HUDEP-2 (cell line): ENCODE measurements around the gene FGFRL1.
"Not testable (repeated sequence)": the region's sequence is repeated elsewhere in the genome, so short reads cannot be mapped to it uniquely, and the experiment has no call there.

Experiments used
- DNase-seq, 76 experiments: peaks; one replicate each; lab custom pipeline; 2025; ENCODE audit not compliant: unreplicated experiment in 76 of 76; lab: John Stamatoyannopoulos, UW

Gene FGFRL1

DNA sequence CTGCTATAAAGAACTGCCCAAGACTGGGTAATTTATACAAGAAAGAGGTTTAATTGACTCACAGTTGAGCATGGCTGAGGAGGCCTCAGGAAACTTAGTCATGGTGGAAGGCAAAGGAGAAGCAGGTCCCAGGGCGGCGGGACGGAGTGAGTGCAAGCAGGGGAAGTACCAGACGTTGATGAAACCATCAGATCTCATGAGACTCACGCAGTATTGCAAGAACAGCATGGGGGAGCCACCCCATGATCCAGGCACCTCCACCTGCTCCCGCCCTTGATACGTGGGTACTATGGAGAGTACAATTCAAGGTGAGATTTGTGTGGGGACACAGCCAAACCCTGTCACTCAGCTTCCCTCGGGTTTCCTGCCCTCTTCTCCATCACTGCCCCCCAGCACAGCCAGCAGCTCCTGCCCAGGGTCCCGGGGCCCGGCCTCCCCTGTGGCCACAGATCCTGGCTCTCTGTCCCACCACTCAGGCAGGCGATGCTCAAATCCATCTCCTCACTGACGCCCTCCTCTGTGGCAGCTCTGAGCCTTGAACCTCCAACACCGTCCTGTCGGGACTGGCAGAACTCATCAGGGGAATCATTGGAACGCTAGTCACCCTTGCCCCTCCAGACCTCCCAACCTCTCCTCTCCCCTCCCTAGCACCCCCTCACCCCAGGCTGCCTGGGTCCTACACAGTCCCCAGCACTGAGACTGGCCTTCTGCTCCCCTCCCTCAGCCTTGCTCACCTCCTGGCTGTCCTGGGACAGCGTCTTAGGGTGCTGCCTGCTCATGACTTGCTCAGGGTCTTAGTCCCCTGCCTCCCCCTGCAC is 37.6 kb downstream of the FGFRL1 start:
- no peak for DNase-seq

DNA sequence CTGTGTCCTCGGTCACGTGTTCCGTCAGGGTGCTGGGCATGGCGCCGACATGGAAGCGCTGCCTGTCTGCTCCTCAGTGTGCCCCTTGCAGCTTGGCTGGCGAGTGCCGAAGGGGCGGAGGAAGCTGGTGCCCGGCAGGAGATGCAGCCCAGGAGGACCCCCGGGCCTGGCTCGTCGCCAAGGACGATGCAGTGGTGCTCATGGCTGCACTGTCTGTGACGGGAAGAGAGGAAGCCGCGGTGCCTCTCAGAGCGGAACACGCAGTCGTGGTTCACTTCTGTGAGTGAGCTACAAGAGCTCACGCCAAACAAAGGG is 38.1 kb downstream of the FGFRL1 start:
- no peak for DNase-seq

DNA sequence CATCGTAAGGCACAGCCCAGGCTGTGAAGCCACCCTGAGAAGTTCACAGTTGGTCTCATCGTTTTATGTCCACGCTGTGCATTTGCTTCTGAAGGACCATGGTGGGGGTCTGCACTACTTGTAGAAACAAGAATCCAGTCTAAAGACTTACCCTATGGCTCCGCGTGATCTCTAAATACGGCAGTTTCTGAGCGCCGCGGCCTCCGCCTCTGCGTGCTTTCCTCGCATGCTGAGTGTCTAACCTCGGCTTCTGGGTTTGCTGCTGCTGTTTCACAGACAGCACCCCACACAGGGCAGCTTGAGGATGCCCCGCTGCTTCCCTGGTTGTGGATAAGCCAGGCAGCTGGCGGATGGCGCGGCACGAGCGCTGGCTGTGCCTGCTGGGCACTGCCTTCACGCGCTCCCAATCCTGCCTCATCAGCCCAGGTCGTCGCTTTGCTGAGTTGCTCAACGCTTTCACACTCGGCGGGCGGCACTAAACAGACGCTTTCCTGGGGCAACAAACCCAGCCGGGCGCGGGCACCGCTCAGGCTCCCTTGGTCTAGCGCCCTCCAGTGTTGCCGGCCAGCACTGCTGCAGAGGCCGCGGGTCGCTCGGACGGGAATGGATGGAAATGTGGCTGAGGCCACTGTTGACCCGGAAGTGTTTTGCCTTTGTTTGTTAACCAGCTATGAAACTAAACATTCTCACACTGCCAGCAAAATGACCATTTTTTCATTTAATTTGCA is 39.2 kb downstream of the FGFRL1 start:
- DNase-seq, result no peak

DNA sequence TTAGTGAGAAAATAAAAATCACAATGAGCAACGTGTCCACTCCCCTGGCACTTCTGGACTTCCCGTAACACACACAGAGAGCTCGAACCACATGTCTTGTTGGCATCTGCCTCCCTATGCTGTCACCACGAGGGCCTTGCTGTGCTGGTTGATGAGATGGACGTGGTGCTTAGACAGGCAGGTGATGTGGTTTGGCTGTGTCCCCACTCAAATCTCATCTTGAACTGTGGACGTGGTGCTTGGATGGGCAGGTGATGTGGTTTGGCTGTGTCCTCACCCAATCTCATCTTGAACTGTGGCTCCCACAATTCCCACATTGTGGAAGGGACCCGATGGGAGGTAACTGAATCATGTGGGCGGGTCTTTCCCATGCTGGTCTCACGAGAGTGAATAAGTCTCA is 40.0 kb downstream of the FGFRL1 start:
- no peak for DNase-seq

DNA sequence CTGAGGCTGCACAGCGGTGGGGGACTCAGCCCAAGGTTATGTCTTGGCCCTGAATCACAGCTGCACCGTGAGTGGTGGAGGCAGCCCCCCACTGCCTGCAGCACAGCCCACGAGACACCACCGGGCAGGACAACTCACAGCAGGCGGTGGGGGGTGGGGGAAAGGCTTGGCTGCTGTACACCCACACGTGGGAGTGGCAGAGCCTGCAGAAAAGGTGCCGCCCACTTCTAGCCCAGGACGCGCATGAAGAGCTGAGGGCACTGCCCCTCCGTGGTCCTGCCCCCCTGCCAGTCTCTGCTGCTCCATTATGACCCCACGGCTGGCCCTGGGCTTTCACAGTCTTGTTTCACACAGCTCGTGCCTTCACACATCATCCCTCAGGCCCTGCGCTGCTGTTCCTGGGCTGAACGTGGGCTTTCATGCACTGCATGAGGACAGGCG is 40.8 kb downstream of the FGFRL1 start:
- DNase-seq, result peak in 22 of 76 experiments; percentile 10 to 51 (median 28)

DNA sequence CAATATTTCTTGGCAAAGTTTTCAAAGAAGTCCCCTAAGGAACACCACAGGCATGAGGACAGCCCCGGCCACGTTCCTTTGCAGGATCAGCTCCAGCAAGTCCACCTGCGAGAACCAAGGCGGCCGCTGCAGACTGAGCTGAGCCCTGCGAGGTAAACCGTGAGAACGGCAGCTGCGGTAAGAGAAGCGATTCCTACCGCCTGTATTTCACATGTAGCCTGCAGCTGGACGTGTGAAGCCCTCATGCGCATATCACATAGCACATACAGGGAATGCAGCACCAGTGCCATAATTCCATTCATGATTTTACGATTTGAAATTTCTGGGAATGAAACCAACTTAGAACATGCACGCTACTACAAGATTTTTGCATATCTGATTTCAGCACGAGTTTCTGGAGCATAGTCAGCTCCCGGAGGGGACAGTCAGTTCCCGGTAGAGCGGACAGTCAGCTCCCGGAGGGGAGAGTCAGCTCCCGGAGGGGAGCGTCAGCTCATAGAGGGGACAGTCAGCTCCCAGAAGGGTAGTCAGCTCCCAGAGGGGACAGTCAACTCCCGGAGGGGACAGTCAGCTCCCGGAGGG is 41.7 kb downstream of the FGFRL1 start:
- DNase-seq, result no peak

DNA sequence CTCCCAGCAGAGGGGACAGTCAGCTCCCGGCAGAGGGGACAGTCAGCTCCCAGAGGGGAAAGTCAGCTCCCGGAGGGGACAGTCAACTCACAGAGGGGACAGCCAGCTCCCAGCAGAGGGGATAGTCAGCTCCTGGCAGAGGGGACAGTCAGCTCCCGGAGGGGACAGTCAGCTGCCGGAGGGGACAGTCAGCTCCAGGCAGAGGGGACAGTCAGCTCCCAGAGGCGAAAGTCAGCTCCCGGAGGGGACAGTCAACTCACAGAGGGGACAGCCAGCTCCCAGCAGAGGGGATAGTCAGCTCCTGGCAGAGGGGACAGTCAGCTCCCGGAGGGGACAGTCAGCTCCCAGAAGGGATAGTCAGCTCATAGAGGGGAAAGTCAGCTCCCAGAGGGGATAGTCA is 42.5 kb downstream of the FGFRL1 start:
- not testable (repeated sequence) for DNase-seq

DNA sequence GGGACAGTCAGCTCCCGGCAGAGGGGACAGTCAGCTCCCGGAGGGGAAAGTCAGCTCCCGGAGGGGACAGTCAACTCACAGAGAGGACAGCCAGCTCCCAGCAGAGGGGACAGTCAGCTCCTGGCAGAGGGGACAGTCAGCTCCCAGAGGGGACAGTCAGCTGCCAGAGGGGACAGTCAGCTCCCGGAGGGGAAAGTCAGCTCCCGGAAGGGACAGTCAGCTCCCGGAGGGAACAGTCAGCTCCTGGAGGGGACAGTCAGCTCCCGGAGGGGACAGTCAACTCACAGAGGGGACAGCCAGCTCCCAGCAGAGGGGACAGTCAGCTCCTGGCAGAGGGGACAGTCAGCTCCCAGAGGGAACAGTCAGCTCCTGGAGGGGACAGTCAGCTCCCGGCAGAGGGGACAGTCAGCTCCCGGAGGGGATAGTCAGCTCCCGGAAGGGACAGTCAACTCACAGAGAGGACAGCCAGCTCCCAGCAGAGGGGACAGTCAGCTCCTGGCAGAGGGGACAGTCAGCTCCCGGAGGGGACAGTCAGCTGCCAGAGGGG is 43.3 kb downstream of the FGFRL1 start:
- not testable (repeated sequence) for DNase-seq

DNA sequence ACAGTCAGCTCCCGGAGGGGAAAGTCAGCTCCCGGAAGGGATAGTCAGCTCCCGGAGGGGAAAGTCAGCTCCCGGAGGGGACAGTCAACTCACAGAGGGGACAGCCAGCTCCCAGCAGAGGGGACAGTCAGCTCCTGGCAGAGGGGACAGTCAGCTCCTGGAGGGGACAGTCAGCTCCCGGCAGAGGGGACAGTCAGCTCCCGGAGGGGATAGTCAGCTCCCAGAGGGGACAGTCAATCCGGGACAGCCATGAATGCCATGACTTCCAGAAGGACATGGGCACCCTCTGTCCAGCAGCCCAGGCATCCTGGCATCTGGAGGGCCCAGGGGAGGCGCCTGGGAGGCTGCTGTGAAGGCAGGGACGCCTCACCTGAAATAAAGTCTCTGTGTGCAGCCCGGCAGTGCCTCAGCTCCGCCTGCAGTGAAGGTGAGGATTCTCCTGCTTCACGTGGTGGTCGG is 43.8 kb downstream of the FGFRL1 start:
- DNase-seq, result not testable (repeated sequence)

DNA sequence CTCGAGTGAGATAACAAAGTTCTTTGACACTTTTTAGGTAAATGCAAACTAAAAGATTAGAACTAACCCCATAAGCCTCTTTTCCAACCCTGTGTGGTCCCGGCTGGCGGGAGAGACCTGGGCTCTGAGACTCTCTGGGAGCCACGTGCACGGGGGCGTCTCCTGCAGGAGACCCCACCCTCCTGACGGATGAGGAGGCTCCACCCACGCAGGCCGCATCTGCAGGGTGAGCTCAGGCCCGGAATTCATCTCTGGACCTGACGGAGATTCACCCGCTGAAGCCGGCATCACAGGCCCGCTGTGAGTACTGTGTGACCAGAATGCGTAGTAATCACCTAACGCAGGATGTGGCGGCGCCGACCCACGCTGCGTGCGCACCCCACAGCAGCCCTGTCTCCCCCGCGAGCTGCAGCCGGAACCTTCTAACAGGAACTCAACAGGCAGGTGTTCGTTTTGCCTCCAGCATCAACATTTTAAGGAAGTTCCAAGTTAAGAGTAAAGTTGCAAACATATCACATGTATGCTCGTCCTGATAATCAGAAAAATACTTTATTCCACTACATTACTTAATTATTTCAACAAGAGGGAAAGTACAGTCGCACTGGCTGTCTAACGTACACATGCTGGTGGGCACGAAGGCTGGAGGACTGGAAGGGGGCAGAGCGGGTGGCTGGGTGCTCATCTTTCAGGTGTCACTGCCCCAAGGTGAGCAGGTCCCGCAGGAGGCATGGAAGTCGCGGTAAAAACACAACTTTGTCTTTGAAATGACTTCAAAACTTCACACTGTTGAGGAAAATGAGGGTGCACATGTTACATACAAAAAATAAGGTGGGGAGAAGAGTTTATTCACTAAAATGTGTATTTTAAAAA is 44.5 kb downstream of the FGFRL1 start:
- peak in 21 of 76 experiments; percentile 0 to 48 (median 25) for DNase-seq

DNA sequence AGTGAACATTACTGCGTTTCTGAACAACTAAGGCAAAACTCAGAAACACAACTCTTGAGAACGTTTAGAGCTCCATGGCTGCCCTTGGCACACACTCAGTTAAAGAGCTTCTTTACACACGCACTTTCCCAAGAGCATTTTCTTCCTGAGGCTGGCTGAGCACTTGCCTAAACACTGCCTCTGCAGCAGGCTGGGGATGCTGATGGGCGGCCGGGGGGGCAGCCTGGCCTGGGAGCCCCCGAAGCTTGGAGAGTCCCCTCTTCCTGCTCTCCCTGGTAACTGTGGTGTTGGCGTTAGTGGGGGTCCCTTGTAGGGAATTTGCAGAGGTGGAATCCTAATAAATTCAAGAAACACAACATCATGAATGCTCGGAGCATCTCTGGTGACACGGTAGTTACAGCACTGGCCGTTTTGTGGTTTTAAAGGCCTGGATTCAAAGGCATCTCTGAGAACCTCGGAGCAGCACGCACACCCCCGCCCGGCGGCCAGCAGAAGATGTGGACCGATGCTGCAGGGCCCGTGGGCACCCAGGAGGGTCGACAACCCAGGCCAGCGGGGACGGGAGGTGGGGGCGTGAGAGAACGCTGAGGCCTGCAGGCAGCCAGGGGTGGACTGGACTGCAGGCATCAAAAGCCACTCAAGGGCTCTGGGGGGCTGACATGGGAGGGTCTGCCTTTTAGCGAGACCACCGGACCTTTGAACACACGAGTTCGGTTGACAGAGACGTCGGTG is 45.4 kb downstream of the FGFRL1 start:
- DNase-seq, result no peak

DNA sequence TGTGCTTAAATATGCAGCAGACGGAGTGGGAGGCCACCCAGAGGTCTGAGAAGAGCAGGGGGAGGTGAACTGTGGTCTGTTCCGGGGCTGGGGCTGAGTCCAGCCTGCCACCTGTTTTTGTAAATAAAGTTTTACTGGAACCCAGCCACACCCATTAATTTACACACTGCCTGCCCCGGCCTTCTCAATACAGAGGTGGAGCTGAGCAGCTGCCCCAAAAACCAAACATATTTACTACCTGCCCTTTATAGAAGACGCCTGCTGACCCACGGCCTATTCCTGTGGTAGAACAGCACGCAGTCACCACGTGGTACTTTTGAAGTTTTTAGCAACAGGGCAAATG is 45.9 kb downstream of the FGFRL1 start:
- no peak for DNase-seq

DNA sequence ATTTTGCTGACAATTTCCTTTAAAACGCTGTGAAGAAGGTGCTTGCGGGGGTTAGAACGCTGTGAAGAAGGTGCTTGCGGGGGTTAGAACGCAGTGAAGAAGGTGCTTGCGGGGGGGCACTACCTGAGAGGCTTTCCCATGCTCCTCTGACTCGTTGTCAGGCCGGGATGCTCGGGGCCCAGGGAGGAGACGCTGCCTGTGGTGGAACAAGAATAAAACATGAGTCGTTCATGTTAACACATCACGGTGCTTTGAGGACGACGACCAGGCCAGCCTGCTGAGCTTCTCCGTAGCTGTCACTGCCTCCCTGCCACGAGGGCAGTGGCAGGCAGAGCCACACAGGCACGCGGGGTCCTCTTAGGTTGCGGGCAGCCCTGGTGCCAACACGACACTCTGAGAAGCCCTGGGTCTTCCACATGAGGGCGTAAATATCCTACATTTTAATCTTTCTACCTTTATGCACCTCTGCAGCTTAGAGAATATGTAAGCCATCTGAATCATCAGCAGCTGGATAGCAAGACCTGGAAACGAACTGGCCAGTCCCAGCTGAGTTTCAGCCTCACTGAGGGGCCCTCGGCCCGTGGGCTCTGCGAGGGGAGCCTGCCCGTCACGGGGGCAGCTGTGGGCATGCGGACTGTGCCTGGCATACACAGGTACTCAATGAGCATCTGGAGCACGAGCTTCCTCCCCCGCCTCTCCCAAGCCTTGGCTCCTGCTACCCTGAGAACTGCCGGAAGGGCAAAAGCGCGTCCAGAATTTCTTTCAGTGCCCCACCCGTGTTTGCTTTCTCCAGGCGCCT is 47.0 kb downstream of the FGFRL1 start:
- no peak for DNase-seq

DNA sequence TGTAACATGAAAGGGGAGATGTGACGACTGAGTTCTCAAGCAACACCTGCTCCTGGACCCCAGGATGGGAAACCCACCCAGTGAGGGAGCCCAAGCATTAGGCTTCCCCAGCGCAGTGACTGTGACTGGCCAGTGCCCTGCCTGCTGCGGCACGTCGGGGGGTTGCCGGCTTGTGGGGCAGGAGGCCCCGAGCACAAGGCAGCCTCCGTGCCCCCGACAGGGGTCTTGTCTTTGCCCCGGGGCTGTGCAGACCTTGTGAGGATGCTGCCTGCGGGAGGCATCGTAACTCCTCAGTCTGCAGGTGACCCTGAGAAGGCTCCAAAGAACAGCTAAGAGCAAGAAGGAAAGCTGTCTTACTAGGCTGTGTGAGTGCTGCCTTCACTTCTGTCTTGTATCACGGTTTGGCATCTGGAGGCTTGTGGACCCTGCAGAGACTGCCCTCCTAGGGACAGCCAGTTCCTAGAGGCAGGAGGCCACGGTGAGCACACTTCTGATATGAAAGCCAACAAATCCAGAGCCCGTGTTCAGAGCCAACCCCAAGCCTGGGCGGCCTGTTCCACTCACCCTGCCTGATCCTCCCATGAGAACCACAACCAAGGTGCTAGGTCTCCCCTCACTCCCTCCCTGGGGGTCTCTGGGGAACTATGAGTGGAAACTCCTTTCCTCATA is 47.7 kb downstream of the FGFRL1 start:
- no peak for DNase-seq

DNA sequence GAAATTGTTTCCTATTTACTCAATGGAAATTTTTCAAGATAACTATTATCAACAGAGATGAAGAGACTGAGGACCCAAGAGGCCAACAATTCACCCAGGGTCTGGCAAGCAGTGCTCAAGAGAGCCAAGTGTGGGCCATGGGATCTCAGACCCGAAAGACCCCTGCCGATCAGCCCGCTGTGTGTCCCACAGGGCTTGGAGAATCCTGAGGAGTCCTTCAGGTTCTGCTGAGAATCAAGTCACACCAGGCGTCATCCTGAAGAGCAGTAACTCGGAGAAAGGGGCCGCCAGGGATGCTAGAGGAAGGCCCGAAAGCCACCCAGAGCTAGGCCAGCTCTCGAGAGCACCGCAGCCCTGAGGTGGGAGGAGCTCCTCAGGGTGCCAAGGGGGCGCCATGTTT is 48.7 kb downstream of the FGFRL1 start:
- no peak for DNase-seq

DNA sequence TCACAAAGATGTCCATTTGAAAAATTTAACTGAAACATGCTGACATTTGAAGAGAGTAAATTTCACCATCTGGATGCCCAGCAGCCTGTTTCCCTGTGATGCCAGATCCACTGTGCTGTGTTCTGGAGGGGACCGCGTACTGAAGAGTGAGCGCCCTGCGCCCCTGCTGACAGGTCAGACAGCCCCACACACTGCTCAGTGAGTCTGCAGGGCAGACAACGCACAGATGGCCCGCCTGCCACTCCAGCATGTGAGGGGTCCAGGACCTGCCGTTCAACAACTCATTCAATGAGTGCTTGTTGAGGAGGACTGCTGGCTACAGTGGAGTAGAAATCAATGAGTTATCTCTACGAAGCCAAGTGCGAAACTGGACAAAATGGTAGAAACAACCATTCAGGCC is 49.2 kb downstream of the FGFRL1 start:
- no peak for DNase-seq

DNA sequence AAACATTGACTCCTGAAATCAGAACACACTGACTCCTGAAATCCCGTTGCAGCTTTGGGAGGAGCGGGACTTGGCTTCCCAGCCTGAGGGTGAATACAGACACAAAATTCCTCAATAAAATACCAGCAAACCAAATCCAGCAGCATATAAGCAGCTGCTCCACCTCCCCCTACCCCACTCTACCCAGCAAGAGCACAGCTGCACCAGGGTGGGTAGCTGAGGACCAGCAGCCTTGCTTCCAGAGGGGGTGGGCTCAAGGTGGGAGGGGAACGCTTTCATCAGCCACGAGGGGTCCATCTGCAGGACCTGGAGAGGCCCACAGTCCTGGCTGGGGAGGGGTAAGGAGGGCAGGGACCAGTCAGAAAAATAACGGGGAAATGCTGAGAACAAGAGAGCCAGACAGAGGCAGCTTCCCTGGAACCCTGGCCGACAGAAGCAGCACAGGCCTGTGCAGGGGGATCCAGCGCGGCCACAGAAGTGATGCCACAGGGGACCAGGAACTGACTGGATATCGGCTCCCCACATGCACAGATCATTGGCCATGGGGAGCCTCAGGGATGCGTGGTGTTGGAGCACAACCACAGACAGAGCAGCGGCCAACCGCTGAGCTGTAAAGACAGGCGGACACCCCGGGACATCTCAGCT is 49.8 kb downstream of the FGFRL1 start:
- DNase-seq, result no peak

DNA sequence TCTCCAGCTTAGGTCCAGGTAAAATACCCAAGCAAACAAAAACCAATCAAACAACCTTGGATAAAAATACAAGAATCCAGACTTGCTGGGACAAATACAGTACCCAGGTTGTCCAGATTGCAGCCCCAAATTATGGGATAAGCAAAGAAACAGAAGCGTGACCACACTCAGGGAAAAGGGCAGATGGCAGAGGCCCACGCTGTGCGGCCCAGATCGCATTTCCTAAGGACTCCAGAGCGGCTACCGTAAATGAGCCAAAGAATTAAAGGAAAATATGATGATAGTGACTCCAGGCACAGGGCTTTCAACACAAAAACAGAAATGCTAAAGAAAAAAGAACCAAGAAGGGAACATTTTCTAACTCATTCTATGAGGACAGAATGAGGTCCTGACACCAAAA is 50.3 kb downstream of the FGFRL1 start:
- no peak for DNase-seq
